DMS153 treated with DMSO at 0.1 percent for 48 hours (cell line): ENCODE measurements around the gene RABL3.
"Not testable (repeated sequence)": the region's sequence is repeated elsewhere in the genome, so short reads cannot be mapped to it uniquely, and the experiment has no call there.

ENCODE experiments used
- DNase-seq: peaks from one replicate; lab custom pipeline; 2025; ENCODE audit not compliant: unreplicated experiment; lab: John Stamatoyannopoulos, UW

Gene RABL3

GRCh38 chr3:120745466-120745865, 3.1 kb upstream of the RABL3 start:
- DNase-seq, result no peak

GRCh38 chr3:120743556-120744195, 1.4 kb upstream of the RABL3 start:
- no peak for DNase-seq

- DNase-seq, result no peak
These were observed 591 bp upstream of the RABL3 start for GRCh38 chr3:120742849-120743365.

- DNase-seq, result no peak
These were observed 499 bp downstream of the RABL3 start for GRCh38 chr3:120741837-120742197.

- no peak for DNase-seq
These were observed 996 bp downstream of the RABL3 start for GRCh38 chr3:120741320-120741719.

- DNase-seq, result not testable (repeated sequence)
These were observed 4.3 kb downstream of the RABL3 start for GRCh38 chr3:120738006-120738405.

- DNase-seq, result no peak
These were observed 11.5 kb downstream of the RABL3 start for GRCh38 chr3:120730576-120731542.

- DNase-seq, result no peak
These were observed 15.5 kb downstream of the RABL3 start for GRCh38 chr3:120726791-120727190.

- peak; percentile 2 for DNase-seq
These were observed 23.0 kb downstream of the RABL3 start for GRCh38 chr3:120719167-120719834.

- DNase-seq, result no peak
These were observed 29.1 kb downstream of the RABL3 start for GRCh38 chr3:120713262-120713661.

GRCh38 chr3:120710369-120710768, 31.9 kb downstream of the RABL3 start:
- no peak for DNase-seq

GRCh38 chr3:120708408-120708807, 33.9 kb downstream of the RABL3 start:
- no peak for DNase-seq

GRCh38 chr3:120706950-120707349, 35.4 kb downstream of the RABL3 start:
- no peak for DNase-seq

GRCh38 chr3:120705884-120706582, 36.3 kb downstream of the RABL3 start:
- no peak for DNase-seq

GRCh38 chr3:120699333-120699732, 43.0 kb downstream of the RABL3 start:
- no peak for DNase-seq

GRCh38 chr3:120693439-120694171, 48.7 kb downstream of the RABL3 start:
- DNase-seq, result peak; percentile 35

GRCh38 chr3:120689395-120689794, 52.9 kb downstream of the RABL3 start:
- DNase-seq, result no peak

GRCh38 chr3:120688121-120688520, 54.2 kb downstream of the RABL3 start:
- DNase-seq, result no peak

GRCh38 chr3:120685411-120685810, 56.9 kb downstream of the RABL3 start:
- DNase-seq, result no peak

- DNase-seq, result no peak
These were observed 57.4 kb downstream of the RABL3 start for GRCh38 chr3:120684896-120685295.
